Heart left ventricle (tissue), 16 donors: ENCODE measurements around the gene FNIP1. TPM values are rescaled to one million over a fixed set of nuclear protein-coding genes. Genes with fewer than 3 reads are reported as not detected.
"Not testable (repeated sequence)": the region's sequence is repeated elsewhere in the genome, so short reads cannot be mapped to it uniquely, and the experiment has no call there.

Source experiments
- ATAC-seq, 4 donors: fragments of 200-7000 bp; cut with Tn5 transposase; one replicate each; pipeline ENCODE4 v1.9.1; 2020 to 2022; ENCODE audit warnings: moderate library complexity in 4 of 4, mild to moderate bottlenecking in 3 of 4, moderate number of reproducible peaks in 1 of 4
- DNase-seq, 5 donors: peaks; one replicate each; pipeline ENCODE4 v3.0.0-alpha.2; 2020
- H3K27ac ChIP-seq, 12 donors: fragments of 200-600 bp; sonication (generic) in 4 of 12; one replicate each; pipeline versions ENCODE4 v1.5.0 to v1.8.0; 2016 to 2022; ENCODE audit warnings: mild to moderate bottlenecking in 2 of 12
- H3K27me3 ChIP-seq, 9 donors: fragments of 200-600 bp; sonication (generic) in 2 of 9; one replicate each; pipeline versions ENCODE4 v1.5.1 to v1.8.0; 2016 to 2022; ENCODE audit warnings: mild to moderate bottlenecking in 3 of 9
- H3K36me3 ChIP-seq, 9 donors: fragments of 200-600 bp; sonication (generic) in 2 of 9; one replicate each; pipeline versions ENCODE4 v1.5.0 to v1.8.0; 2018 to 2022; ENCODE audit warnings: mild to moderate bottlenecking in 2 of 9
- H3K4me1 ChIP-seq, 12 donors: fragments of 200-600 bp; sonication (generic) in 4 of 12; one replicate each; pipeline versions ENCODE4 v1.5.0 to v1.8.0; 2016 to 2022; ENCODE audit warnings: mild to moderate bottlenecking in 3 of 12
- H3K4me3 ChIP-seq, 12 donors: fragments of 200-600 bp; sonication (generic) in 4 of 12; one replicate each; pipeline versions ENCODE4 v1.5.0 to v1.8.0; 2017 to 2022; ENCODE audit warnings: mild to moderate bottlenecking in 9 of 12, moderate library complexity in 4 of 12
- H3K9me3 ChIP-seq, 12 donors: fragments of 200-600 bp; sonication (generic) in 4 of 12; one replicate each; pipeline versions ENCODE4 v1.5.0 to v1.8.0; 2016 to 2022; ENCODE audit warnings: mild to moderate bottlenecking in 1 of 12
- POLR2A ChIP-seq, 2 donors: fragments of 450-650 bp; IDR thresholded peaks; one replicate each; pipeline ENCODE4 v1.6.1; 2017; ENCODE audit warnings: antibody characterized with exemption in 2 of 2, mild to moderate bottlenecking in 2 of 2, moderate library complexity in 2 of 2
- WGBS, 4 donors: extraction: QIAGEN DNeasy Blood & Tissue Kit in 2 of 4; methylation state at CpG; one replicate each; pipeline versions ENCODE4 v1.1.5 to v1.1.7; 2013 to 2018; 5-methylcytosine and 5-hydroxymethylcytosine counted together
- intact Hi-C, 10 donors: fragments of 100-400 bp; cut with DNase I; formaldehyde crosslinking; loops; one replicate each; pipeline versions ENCODE4 v1.11.1 to v1.14.2; 2022
- long read RNA-seq, 3 donors: library from polyadenylated mRNA; unstranded; transcript quantifications; one replicate each; pipeline ENCODE4 v2.0.0, GENCODE V29; 2020 to 2021
- polyA plus RNA-seq, 2 donors: library from polyadenylated mRNA; stranded (reverse); fragments of 200-250 nt; gene quantifications; one replicate each; pipeline ENCODE4 v1.2.3, GENCODE V29; 2013
- total RNA-seq, 9 donors: library from RNA; depleted of rRNA in 2 of 9; stranded (reverse); fragments of >200 nt in 2 of 9; fragmentation: NEBNext Ultra II Directional in 3 of 9; extraction: Animal tissue kit (Norgen Biotek cat#: 25700) in 3 of 9; gene quantifications; one replicate each; pipeline versions ENCODE4 v1.1.0 to v1.2.4, GENCODE V29; 2016 to 2023
- TF ChIP-seq, protein P1 (sequence below), 12 donors: fragments of 200-600 bp; sonication (generic) in 4 of 12; IDR thresholded peaks; one replicate each; pipeline versions ENCODE4 v1.5.0 to v1.8.0; 2018 to 2022; ENCODE audit warnings: antibody characterized with exemption in 12 of 12, mild to moderate bottlenecking in 5 of 12
- donor health status: ischemic (EF 13 %, LVEDD 7.1; RV severe dilation, severe dysfunction).
- donor health status: healthy with polysubstance abuse.
- donor health status: DM: no; HTN: yes; CAD: no.
- donor health status: DM: no; HTN: no; CAD: no.
- donor health status: ischemic (EF 25% LVEDD 6.9; RV normal size, moderate dysfunction).
- donor health status: ischemic (EF 25% LVEDD 5.7; RV mildly dilated, moderate dysfunction).
- donor health status: healthy.
- donor health status: DM: yes; HTN: yes; CAD: no.
- donor health status: ischemic (EF 35%, LVEDD 5.7; RV mildly dilated, moderate dysfunction).
- donor health status: nonischemic (EF 11% LVEDD 7.7; RV severe dilation, severe dysfunction).
- donor health status: DM: yes; HTN: yes; CAD: no.
- donor health status: PGD.
- donor health status: ischemic (EF 29% LVEDD 5.4; RV normal size, mild dysfunction).
- donor health status: nonischemic (EF 23%, LVEDD 6.1; RV moderate dilation, normal function).

FNIP1 gene
- total RNA-seq (10 to 100 TPM; 27.5 to 41.3 (median 35.1) TPM), polyA plus RNA-seq (1 to 10 TPM; 5.6 to 6.7 TPM)
- long read RNA-seq, donor 1, full-length matches to known transcripts: 10 of 22 reads
- long read RNA-seq, donor 1, partial matches to known transcripts: 2 of 22 reads
- long read RNA-seq, donor 1, other reads (novel, unspliced or antisense): 10 of 22 reads
- long read RNA-seq, donor 2, partial matches to known transcripts: 5 of 14 reads
- long read RNA-seq, donor 2, other reads (novel, unspliced or antisense): 5 of 14 reads
- long read RNA-seq, donor 3, transcript FNIP1-203 (18 exons, 3,845 nt): major isoform, 5 of 11 reads
- long read RNA-seq, donor 3, partial matches to known transcripts: 3 of 11 reads
- long read RNA-seq, donor 3, other reads (novel, unspliced or antisense): 1 of 11 reads

DNA sequence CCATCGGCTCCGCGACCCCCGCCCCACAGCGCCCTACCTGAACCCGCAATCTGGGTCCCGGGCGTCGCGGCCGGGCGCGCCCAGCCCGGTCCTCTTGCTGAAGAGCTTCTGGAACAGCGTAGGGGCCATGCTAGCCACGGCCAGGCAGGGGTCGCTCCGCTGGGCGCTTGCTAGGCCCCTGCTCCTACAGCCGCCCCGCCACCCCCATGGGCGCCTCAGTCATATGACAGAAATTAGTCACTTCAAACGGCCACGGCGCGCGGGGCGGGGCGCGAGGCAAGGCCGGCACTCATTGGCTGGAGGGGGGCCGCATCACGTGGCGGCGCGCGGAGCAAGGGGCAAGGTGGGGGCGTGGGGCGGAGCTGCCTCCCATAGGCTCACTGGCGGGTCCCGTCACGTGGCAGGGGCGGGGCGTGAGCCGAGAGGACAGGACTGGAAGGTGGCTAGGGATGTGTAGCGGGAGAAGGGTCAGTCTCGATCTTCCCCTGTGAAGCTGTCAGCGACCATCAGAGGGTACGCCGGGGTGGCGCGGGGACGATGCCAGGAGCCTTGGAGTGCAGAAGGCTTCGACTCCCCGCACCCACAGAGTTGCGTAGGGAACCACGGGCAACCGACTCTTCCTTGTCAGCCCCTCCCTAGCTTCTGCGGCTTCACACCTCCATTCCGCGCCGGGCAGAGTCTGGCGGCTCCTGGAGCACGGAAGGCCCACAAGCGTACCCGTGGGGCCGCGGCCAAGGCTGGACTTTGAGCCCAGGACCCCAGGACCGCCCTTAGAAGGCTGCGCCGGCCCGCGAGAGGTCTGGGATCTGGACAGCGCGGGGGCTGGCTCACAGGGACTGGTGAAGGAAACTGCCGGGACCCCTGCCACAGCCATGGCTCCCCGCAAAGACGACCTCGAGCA, at the start of gene FNIP1:
Gene FNIP1 (minus strand): TSS at position 225 of the 901 bp plus-strand sequence. CDS start 96 bp downstream, at position 129.
- H3K27me3 ChIP-seq: no peaks in the 10 kb centered on the region

DNA sequence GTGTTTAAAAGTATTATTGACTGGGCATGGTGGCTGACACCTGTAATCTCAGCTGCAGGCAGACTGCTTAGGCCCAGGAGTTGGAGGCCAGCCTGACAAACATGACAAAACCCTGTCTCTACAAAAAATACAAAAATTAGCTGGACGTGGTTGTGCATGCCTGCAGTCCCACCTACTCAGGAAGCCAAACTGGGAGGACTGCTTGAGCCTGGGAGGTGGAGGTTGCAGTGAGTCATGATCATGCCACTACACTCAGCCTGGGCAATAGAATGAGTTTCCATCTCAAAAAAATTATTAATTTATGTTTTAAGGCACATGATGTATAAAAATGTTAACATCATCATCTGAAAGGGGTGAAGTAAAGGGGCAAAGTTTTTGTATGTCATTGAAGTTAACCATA, 49.7 kb upstream of the FNIP1 start:
- intact Hi-C loops: no loop called here
- peaks cover 0 to 56% (median 21%) of the 10 kb centered on the region in 12 donors for H3K9me3 ChIP-seq
- TF ChIP-seq POLR2A (IDR thresholded peaks at IDR 0.05): no peak
- TF ChIP-seq, protein P1, sequence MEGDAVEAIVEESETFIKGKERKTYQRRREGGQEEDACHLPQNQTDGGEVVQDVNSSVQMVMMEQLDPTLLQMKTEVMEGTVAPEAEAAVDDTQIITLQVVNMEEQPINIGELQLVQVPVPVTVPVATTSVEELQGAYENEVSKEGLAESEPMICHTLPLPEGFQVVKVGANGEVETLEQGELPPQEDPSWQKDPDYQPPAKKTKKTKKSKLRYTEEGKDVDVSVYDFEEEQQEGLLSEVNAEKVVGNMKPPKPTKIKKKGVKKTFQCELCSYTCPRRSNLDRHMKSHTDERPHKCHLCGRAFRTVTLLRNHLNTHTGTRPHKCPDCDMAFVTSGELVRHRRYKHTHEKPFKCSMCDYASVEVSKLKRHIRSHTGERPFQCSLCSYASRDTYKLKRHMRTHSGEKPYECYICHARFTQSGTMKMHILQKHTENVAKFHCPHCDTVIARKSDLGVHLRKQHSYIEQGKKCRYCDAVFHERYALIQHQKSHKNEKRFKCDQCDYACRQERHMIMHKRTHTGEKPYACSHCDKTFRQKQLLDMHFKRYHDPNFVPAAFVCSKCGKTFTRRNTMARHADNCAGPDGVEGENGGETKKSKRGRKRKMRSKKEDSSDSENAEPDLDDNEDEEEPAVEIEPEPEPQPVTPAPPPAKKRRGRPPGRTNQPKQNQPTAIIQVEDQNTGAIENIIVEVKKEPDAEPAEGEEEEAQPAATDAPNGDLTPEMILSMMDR (IDR thresholded peaks at IDR 0.05): no peak
- no peak overlapping the region for H3K4me3 ChIP-seq
- no peaks in the 10 kb centered on the region for H3K36me3 ChIP-seq
- ATAC-seq (no peak), DNase-seq (no peak)
- no peaks in the 10 kb centered on the region for H3K27me3 ChIP-seq
- WGBS, 4 donors: 38 to 75% (median 50%) methylated on average over 1 of the region's 1 CpG
- no peaks in the 10 kb centered on the region for H3K4me1 ChIP-seq
- H3K27ac ChIP-seq: no peak overlapping the region

More for the DNA sequence above, at the start of gene FNIP1:
- 0 to 1% (median 0%) methylated on average over 27 to 79 of the region's 79 CpGs for WGBS, 4 donors
- intact Hi-C loops: loop anchor here (1.0 to 10.0 kb wide), 12 partner anchors 40 to 625 kb away; partner anchors contain the start of genes RAPGEF6 (in 8 of the 10) and LYRM7 (in 1 of the 10)
- H3K27ac ChIP-seq: peak within 1 kb of the TSS; percentile 97 to 100 (median 99)
- DNase-seq: peak; percentile 100
- peaks cover 0 to 6% (median 0%) of the 10 kb centered on the region in 9 donors for H3K36me3 ChIP-seq
- peak; percentile 97 to 98 (median 98) for ATAC-seq
- no peaks in the 10 kb centered on the region for H3K9me3 ChIP-seq
- peaks cover 0 to 46% (median 30%) of the 10 kb centered on the region in 12 donors for H3K4me1 ChIP-seq
- peak within 1 kb of the TSS; percentile 86 to 99 (median 97) for H3K4me3 ChIP-seq
- TF ChIP-seq, protein P1 (IDR thresholded peaks at IDR 0.05): peak in 3 of 12 donors; percentile 14 to 26 (median 20)
- peak; percentile 86 to 97 for TF ChIP-seq POLR2A (IDR thresholded peaks at IDR 0.05)

DNA sequence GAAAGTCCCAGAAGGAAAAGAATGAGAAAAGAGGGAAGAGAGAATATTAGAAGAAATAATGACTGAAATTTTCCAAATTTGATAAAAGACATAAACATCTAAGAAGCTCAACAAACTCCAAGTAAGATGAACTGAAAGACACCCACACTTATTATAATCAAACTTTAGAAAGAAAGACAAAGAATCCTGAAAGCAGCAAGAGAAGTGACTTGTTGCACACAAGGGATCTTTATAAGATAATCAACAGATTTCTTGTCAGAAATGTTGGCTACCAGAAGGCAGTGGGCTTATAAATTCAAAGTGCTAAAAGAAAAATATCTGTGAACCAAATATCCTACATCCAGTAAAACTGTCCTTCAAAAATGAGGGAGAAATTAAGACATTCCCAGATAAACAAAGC, 49.0 kb upstream of the FNIP1 start:
- peaks cover 0 to 56% (median 21%) of the 10 kb centered on the region in 12 donors for H3K9me3 ChIP-seq

DNA sequence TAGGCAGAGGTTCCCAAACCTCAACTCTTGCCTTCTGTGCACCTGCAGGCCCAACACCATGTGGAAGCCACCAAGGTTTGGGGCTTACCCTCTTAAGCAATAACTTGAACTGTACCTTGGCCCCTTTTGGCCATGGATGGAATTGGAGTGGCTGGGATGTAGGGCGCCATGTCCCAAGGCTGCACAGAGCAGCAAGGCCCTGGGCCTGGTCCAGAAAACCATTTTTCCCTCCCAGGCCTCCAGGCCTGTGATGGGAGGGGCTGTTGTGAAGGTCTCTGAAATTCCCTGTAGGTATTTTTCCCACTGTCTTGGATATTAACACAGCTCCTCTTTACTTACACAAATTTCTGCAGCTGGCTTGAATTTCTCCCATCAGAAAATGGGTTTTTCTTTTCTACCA, 46.2 kb upstream of the FNIP1 start:
- WGBS, 4 donors: 75 to 85% (median 84%) methylated on average over 1 of the region's 1 CpG

More for the DNA sequence above, 49.0 kb upstream of the FNIP1 start:
- H3K4me3 ChIP-seq: no peak overlapping the region
- H3K27me3 ChIP-seq: no peaks in the 10 kb centered on the region
- TF ChIP-seq POLR2A (IDR thresholded peaks at IDR 0.05): no peak
- TF ChIP-seq, protein P1 (IDR thresholded peaks at IDR 0.05): no peak
- DNase-seq: no peak
- H3K36me3 ChIP-seq: no peaks in the 10 kb centered on the region
- no peaks in the 10 kb centered on the region for H3K4me1 ChIP-seq
- intact Hi-C loops: no loop called here
- H3K27ac ChIP-seq: no peak overlapping the region
- ATAC-seq: no peak

DNA sequence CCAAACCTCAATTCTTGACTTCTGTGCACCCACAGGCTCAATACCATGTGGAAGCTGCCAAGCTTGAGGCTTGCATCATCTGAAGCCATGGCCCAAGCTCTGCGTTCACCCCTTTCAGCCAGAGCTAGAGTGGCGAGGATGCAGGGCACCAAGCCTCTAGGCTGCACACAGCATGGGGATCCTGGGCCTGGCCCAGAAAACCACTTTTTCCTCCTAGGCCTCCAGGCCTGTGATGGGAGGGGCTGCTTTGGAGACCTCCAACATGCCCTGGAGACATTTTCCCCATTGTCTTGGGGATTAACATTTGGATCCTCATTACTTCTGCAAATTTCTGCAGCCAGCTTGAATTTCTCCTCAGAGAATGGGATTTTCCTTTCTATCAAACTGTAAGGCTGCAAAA, 35.9 kb upstream of the FNIP1 start:
- H3K27me3 ChIP-seq, H3K4me3 ChIP-seq, H3K36me3 ChIP-seq, H3K9me3 ChIP-seq, H3K4me1 ChIP-seq, DNase-seq, H3K27ac ChIP-seq, intact Hi-C loops, ATAC-seq: not testable (repeated sequence)
- WGBS, 4 donors: 61 to 89% (median 89%) methylated on average over 2 of the region's 2 CpGs

More for the DNA sequence above, 46.2 kb upstream of the FNIP1 start:
- DNase-seq, H3K27ac ChIP-seq, ATAC-seq, H3K27me3 ChIP-seq, H3K4me1 ChIP-seq, intact Hi-C loops, H3K4me3 ChIP-seq, H3K36me3 ChIP-seq: not testable (repeated sequence)
- peaks cover 0 to 45% (median 13%) of the 10 kb centered on the region in 12 donors for H3K9me3 ChIP-seq
